T-helper 1 cell treated with Interleukin-12 subunit alpha and Interleukin-12 subunit beta and Interleukin-4 antibody, amounts not matched to agents 30 μg/mL and 1 μg/mL, for 36 hours (primary cell): ENCODE results near the gene MOBP.
"Not testable (repeated sequence)": the region's sequence is repeated elsewhere in the genome, so short reads cannot be mapped to it uniquely, and the experiment has no call there.

ENCODE experiments used
- H3K27ac Mint-ChIP-seq: one replicate; pipeline ENCODE4 v1.8.0; 2021; ENCODE audit warnings: mild to moderate bottlenecking, mixed read lengths
- H3K27me3 Mint-ChIP-seq: one replicate; pipeline ENCODE4 v1.8.0; 2021; ENCODE audit warnings: low read depth, mixed read lengths
- H3K36me3 Mint-ChIP-seq: one replicate; pipeline ENCODE4 v1.8.0; 2021; ENCODE audit warnings: low read depth, mixed read lengths
- H3K4me1 Mint-ChIP-seq: one replicate; pipeline ENCODE4 v1.8.0; 2021; ENCODE audit warnings: low read depth, mixed read lengths
- H3K4me3 Mint-ChIP-seq: one replicate; pipeline ENCODE4 v1.8.0; 2021; ENCODE audit warnings: mild to moderate bottlenecking, moderate library complexity, mixed read lengths
- H3K9me3 Mint-ChIP-seq: one replicate; pipeline ENCODE4 v1.8.0; 2021; ENCODE audit warnings: mixed read lengths

MOBP gene

GRCh38 chr3:39440316-39440715 is 27.2 kb upstream of the MOBP start:
- Mint-ChIP-seq H3K9me3 (no peaks in the 10 kb centered on the region), H3K4me1 (no peaks in the 10 kb centered on the region), H3K27ac (no peak overlapping the region), H3K4me3 (no peak overlapping the region), H3K27me3 (no peaks in the 10 kb centered on the region), H3K36me3 (no peaks in the 10 kb centered on the region)

- H3K27me3 Mint-ChIP-seq: no peaks in the 10 kb centered on the region
- H3K27ac Mint-ChIP-seq: no peak overlapping the region
- no peaks in the 10 kb centered on the region for H3K9me3 Mint-ChIP-seq
- no peaks in the 10 kb centered on the region for H3K4me1 Mint-ChIP-seq
- no peaks in the 10 kb centered on the region for H3K36me3 Mint-ChIP-seq
- H3K4me3 Mint-ChIP-seq: no peak overlapping the region
Observed at GRCh38 chr3:39443530-39443929, 23.9 kb upstream of the MOBP start.

GRCh38 chr3:39445927-39446326 is 21.6 kb upstream of the MOBP start:
- H3K27me3 Mint-ChIP-seq: no peaks in the 10 kb centered on the region
- H3K36me3 Mint-ChIP-seq: no peaks in the 10 kb centered on the region
- no peaks in the 10 kb centered on the region for H3K4me1 Mint-ChIP-seq
- H3K9me3 Mint-ChIP-seq: no peaks in the 10 kb centered on the region
- no peak overlapping the region for H3K4me3 Mint-ChIP-seq
- no peak overlapping the region for H3K27ac Mint-ChIP-seq

- Mint-ChIP-seq H3K4me1 (no peaks in the 10 kb centered on the region), H3K27ac (no peak overlapping the region), H3K4me3 (no peak overlapping the region), H3K27me3 (no peaks in the 10 kb centered on the region), H3K36me3 (no peaks in the 10 kb centered on the region), H3K9me3 (no peaks in the 10 kb centered on the region)
Observed at GRCh38 chr3:39446444-39446843, 21.0 kb upstream of the MOBP start.

GRCh38 chr3:39447637-39448483 is 19.6 kb upstream of the MOBP start:
- H3K27ac Mint-ChIP-seq: no peak overlapping the region
- no peaks in the 10 kb centered on the region for H3K36me3 Mint-ChIP-seq
- H3K4me3 Mint-ChIP-seq: no peak overlapping the region
- peaks cover 5% of the 10 kb centered on the region for H3K27me3 Mint-ChIP-seq
- H3K4me1 Mint-ChIP-seq: no peaks in the 10 kb centered on the region
- H3K9me3 Mint-ChIP-seq: no peaks in the 10 kb centered on the region

- Mint-ChIP-seq H3K9me3 (no peaks in the 10 kb centered on the region), H3K27ac (no peak overlapping the region), H3K36me3 (no peaks in the 10 kb centered on the region), H3K4me3 (no peak overlapping the region), H3K27me3 (peaks cover 10% of the 10 kb centered on the region), H3K4me1 (no peaks in the 10 kb centered on the region)
Observed at GRCh38 chr3:39448506-39449233, 18.8 kb upstream of the MOBP start.

- Mint-ChIP-seq H3K36me3 (no peaks in the 10 kb centered on the region), H3K4me3 (no peak overlapping the region), H3K27me3 (peaks cover 16% of the 10 kb centered on the region), H3K9me3 (no peaks in the 10 kb centered on the region), H3K4me1 (no peaks in the 10 kb centered on the region), H3K27ac (no peak overlapping the region)
Observed at GRCh38 chr3:39449796-39450195, 17.7 kb upstream of the MOBP start.

- Mint-ChIP-seq H3K27me3 (peaks cover 16% of the 10 kb centered on the region), H3K36me3 (no peaks in the 10 kb centered on the region), H3K4me1 (no peaks in the 10 kb centered on the region), H3K9me3 (no peaks in the 10 kb centered on the region), H3K27ac (no peak overlapping the region), H3K4me3 (no peak overlapping the region)
Observed at GRCh38 chr3:39453134-39453533, 14.3 kb upstream of the MOBP start.

- H3K9me3 Mint-ChIP-seq, H3K4me1 Mint-ChIP-seq, H3K36me3 Mint-ChIP-seq, H3K27ac Mint-ChIP-seq, H3K4me3 Mint-ChIP-seq: not testable (repeated sequence)
- peaks cover 16% of the 10 kb centered on the region for H3K27me3 Mint-ChIP-seq
Observed at GRCh38 chr3:39453872-39454271, 13.6 kb upstream of the MOBP start.

GRCh38 chr3:39454591-39455217 is 12.8 kb upstream of the MOBP start:
- H3K27me3 Mint-ChIP-seq: peaks cover 16% of the 10 kb centered on the region
- no peak overlapping the region for H3K27ac Mint-ChIP-seq
- H3K4me3 Mint-ChIP-seq: no peak overlapping the region
- H3K36me3 Mint-ChIP-seq: no peaks in the 10 kb centered on the region
- no peaks in the 10 kb centered on the region for H3K9me3 Mint-ChIP-seq
- H3K4me1 Mint-ChIP-seq: no peaks in the 10 kb centered on the region

GRCh38 chr3:39456159-39456558 is 11.3 kb upstream of the MOBP start:
- no peaks in the 10 kb centered on the region for H3K9me3 Mint-ChIP-seq
- H3K4me3 Mint-ChIP-seq: no peak overlapping the region
- H3K27ac Mint-ChIP-seq: no peak overlapping the region
- no peaks in the 10 kb centered on the region for H3K4me1 Mint-ChIP-seq
- peaks cover 20% of the 10 kb centered on the region for H3K27me3 Mint-ChIP-seq
- no peaks in the 10 kb centered on the region for H3K36me3 Mint-ChIP-seq

GRCh38 chr3:39457361-39457760 is 10.1 kb upstream of the MOBP start:
- no peak overlapping the region for H3K27ac Mint-ChIP-seq
- H3K36me3 Mint-ChIP-seq: no peaks in the 10 kb centered on the region
- H3K4me3 Mint-ChIP-seq: no peak overlapping the region
- H3K27me3 Mint-ChIP-seq: peaks cover 19% of the 10 kb centered on the region
- no peaks in the 10 kb centered on the region for H3K9me3 Mint-ChIP-seq
- H3K4me1 Mint-ChIP-seq: no peaks in the 10 kb centered on the region

GRCh38 chr3:39458579-39458978 is 8.9 kb upstream of the MOBP start:
- H3K4me1 Mint-ChIP-seq, H3K36me3 Mint-ChIP-seq, H3K27ac Mint-ChIP-seq, H3K9me3 Mint-ChIP-seq, H3K4me3 Mint-ChIP-seq: not testable (repeated sequence)
- peaks cover 20% of the 10 kb centered on the region for H3K27me3 Mint-ChIP-seq

- H3K36me3 Mint-ChIP-seq: no peaks in the 10 kb centered on the region
- no peaks in the 10 kb centered on the region for H3K4me1 Mint-ChIP-seq
- H3K27me3 Mint-ChIP-seq: peaks cover 16% of the 10 kb centered on the region
- no peaks in the 10 kb centered on the region for H3K9me3 Mint-ChIP-seq
- H3K27ac Mint-ChIP-seq: no peak overlapping the region
- no peak overlapping the region for H3K4me3 Mint-ChIP-seq
Observed at GRCh38 chr3:39460677-39461076, 6.8 kb upstream of the MOBP start.

- Mint-ChIP-seq H3K27me3 (peaks cover 24% of the 10 kb centered on the region), H3K4me1 (no peaks in the 10 kb centered on the region), H3K36me3 (no peaks in the 10 kb centered on the region), H3K4me3 (no peak overlapping the region), H3K27ac (no peak overlapping the region), H3K9me3 (no peaks in the 10 kb centered on the region)
Observed at GRCh38 chr3:39463269-39463668, 4.2 kb upstream of the MOBP start.
